GM23338 (cell line): ENCODE data around the gene ZC3H7A.
"Not testable (repeated sequence)": the region's sequence is repeated elsewhere in the genome, so short reads cannot be mapped to it uniquely, and the experiment has no call there.

Experiments
- CREB1 ChIP-seq: fragments of 250-450 bp; sonication (Bioruptor Pico); IDR thresholded peaks from 2 replicates; pipeline ENCODE4 v1.5.0; 2020; ENCODE audit warnings: low read depth, mild to moderate bottlenecking, moderate library complexity
- CTCF ChIP-seq, 2 experiments: fragments of 200-600 bp in 1 of 2; sonication (generic) in 1 of 2; conservative IDR thresholded peaks; 2 replicates each; pipeline versions ENCODE4 v1.5.1 to v1.6.1; 2016 to 2017; ENCODE audit warnings: antibody characterized with exemption in 2 of 2, low read depth in 2 of 2, mild to moderate bottlenecking in 2 of 2, moderate library complexity in 1 of 2
- ETS1 ChIP-seq: IDR thresholded peaks from 2 replicates; pipeline ENCODE4 v1.6.1; 2016; ENCODE audit warnings: antibody characterized with exemption
- EZH2 ChIP-seq: fragments of 200-600 bp; sonication (generic); IDR thresholded peaks from one replicate; pipeline ENCODE4 v1.8.0; 2017; ENCODE audit warnings: antibody characterized with exemption, mild to moderate bottlenecking, low read depth; ENCODE audit not compliant: unreplicated experiment
- EZH2phosphoT487 ChIP-seq: fragments of 200-600 bp; sonication (generic); IDR thresholded peaks from one replicate; pipeline ENCODE4 v1.8.1; 2018; ENCODE audit warnings: antibody characterized with exemption; ENCODE audit not compliant: unreplicated experiment
- JUNB ChIP-seq: IDR thresholded peaks from one replicate; pipeline ENCODE4 v1.6.1; 2016; ENCODE audit warnings: antibody characterized with exemption; ENCODE audit not compliant: unreplicated experiment
- POLR2AphosphoS5 ChIP-seq: IDR thresholded peaks from 2 replicates; pipeline ENCODE4 v1.6.1; 2016; ENCODE audit warnings: antibody characterized with exemption, low read depth
- REST ChIP-seq: IDR thresholded peaks from one replicate; pipeline ENCODE4 v1.6.1; 2018; ENCODE audit warnings: antibody characterized with exemption; ENCODE audit not compliant: unreplicated experiment
- ZNF331 ChIP-seq: fragments of 250-450 bp; sonication (Bioruptor Pico); IDR thresholded peaks from 2 replicates; pipeline ENCODE4 v1.5.0; 2020; ENCODE audit warnings: low read depth, mild to moderate bottlenecking, moderate library complexity

GRCh38 chr16:11823645-11824044 lies 26.6 kb upstream of the ZC3H7A start:
- TF ChIP-seq CTCF (conservative IDR thresholded peaks at IDR 0.05; ENCODE audit: low read depth in 2 of 2); POLR2AphosphoS5; EZH2; EZH2phosphoT487; REST; JUNB; ZNF331 (CRISPR knock-in tag); CREB1 (CRISPR knock-in tag); ETS1: not testable (repeated sequence)
